ENCODE results near the gene TPST2. TPM values are rescaled to one million over a fixed set of nuclear protein-coding genes. Genes with fewer than 3 reads are reported as not detected.

TPST2 gene
- polyA plus RNA-seq, 1 experiment: 33.6 TPM

GRCh38 chr22:26547426-26547825 is 42.5 kb downstream of the TPST2 start:
- Histone ChIP-seq H3K27ac (ENCODE audit: low read depth, low read length) (no peak overlapping the region), H3K9me3 (ENCODE audit: control insufficient read depth, insufficient read depth, low read length) (no peaks in the 10 kb centered on the region), H3K4me3 (ENCODE audit: low read depth, low read length) (no peak overlapping the region), H3K27me3 (ENCODE audit: control insufficient read depth, insufficient read depth, low read length) (no peaks in the 10 kb centered on the region)
- DNase-seq (ENCODE audit: low read depth, low spot score): no peak
- no peak for TF ChIP-seq CTCF (IDR thresholded peaks at IDR 0.05; ENCODE audit: low read depth, low read length)
- ChIA-PET POLR2A (no interaction called here), CTCF (no interaction called here)

GRCh38 chr22:26546282-26546681 is 43.6 kb downstream of the TPST2 start:
- Histone ChIP-seq H3K9me3 (ENCODE audit: control insufficient read depth, insufficient read depth, low read length) (no peaks in the 10 kb centered on the region), H3K4me3 (ENCODE audit: low read depth, low read length) (no peak overlapping the region), H3K27ac (ENCODE audit: low read depth, low read length) (no peak overlapping the region), H3K27me3 (ENCODE audit: control insufficient read depth, insufficient read depth, low read length) (no peaks in the 10 kb centered on the region)
- no peak for DNase-seq (ENCODE audit: low read depth, low spot score)
- POLR2A ChIA-PET: no interaction called here
- CTCF ChIA-PET: no interaction called here
- TF ChIP-seq CTCF (IDR thresholded peaks at IDR 0.05; ENCODE audit: low read depth, low read length): no peak

- H3K27ac ChIP-seq (ENCODE audit: low read depth, low read length): no peak overlapping the region
- ChIA-PET POLR2A (no interaction called here), CTCF (no interaction called here)
- no peaks in the 10 kb centered on the region for H3K9me3 ChIP-seq (ENCODE audit: control insufficient read depth, insufficient read depth, low read length)
- no peak for DNase-seq (ENCODE audit: low read depth, low spot score)
- no peaks in the 10 kb centered on the region for H3K27me3 ChIP-seq (ENCODE audit: control insufficient read depth, insufficient read depth, low read length)
- H3K4me3 ChIP-seq (ENCODE audit: low read depth, low read length): no peak overlapping the region
- no peak for TF ChIP-seq CTCF (IDR thresholded peaks at IDR 0.05; ENCODE audit: low read depth, low read length)
These were observed 44.1 kb downstream of the TPST2 start for GRCh38 chr22:26545827-26546226.

- H3K27ac ChIP-seq (ENCODE audit: low read depth, low read length): no peak overlapping the region
- H3K9me3 ChIP-seq (ENCODE audit: control insufficient read depth, insufficient read depth, low read length): no peaks in the 10 kb centered on the region
- H3K27me3 ChIP-seq (ENCODE audit: control insufficient read depth, insufficient read depth, low read length): no peaks in the 10 kb centered on the region
- no peak for TF ChIP-seq CTCF (IDR thresholded peaks at IDR 0.05; ENCODE audit: low read depth, low read length)
- DNase-seq (ENCODE audit: low read depth, low spot score): no peak
- ChIA-PET POLR2A (no interaction called here), CTCF (no interaction called here)
- H3K4me3 ChIP-seq (ENCODE audit: low read depth, low read length): no peak overlapping the region
These were observed 44.5 kb downstream of the TPST2 start for GRCh38 chr22:26545385-26545784.

GRCh38 chr22:26544489-26544888 is 45.4 kb downstream of the TPST2 start:
- CTCF ChIA-PET: no interaction called here
- DNase-seq (ENCODE audit: low read depth, low spot score): no peak

More at GRCh38 chr22:26544489-26544888, 45.4 kb downstream of the TPST2 start:
- Histone ChIP-seq H3K27me3 (ENCODE audit: control insufficient read depth, insufficient read depth, low read length) (no peaks in the 10 kb centered on the region), H3K9me3 (ENCODE audit: control insufficient read depth, insufficient read depth, low read length) (no peaks in the 10 kb centered on the region), H3K4me3 (ENCODE audit: low read depth, low read length) (no peak overlapping the region), H3K27ac (ENCODE audit: low read depth, low read length) (no peak overlapping the region)
- TF ChIP-seq CTCF (IDR thresholded peaks at IDR 0.05; ENCODE audit: low read depth, low read length): no peak
- POLR2A ChIA-PET: no interaction called here

All from AG04450 (cell line).